Loucy (cell line): ENCODE measurements around the gene LTBP1.
"Not testable (repeated sequence)": the region's sequence is repeated elsewhere in the genome, so short reads cannot be mapped to it uniquely, and the experiment has no call there.

Experiments used
- H2AFZ ChIP-seq: fragments of 200-600 bp; sonication (generic); 2 replicates; pipeline ENCODE4 v1.6.0; 2016; ENCODE audit warnings: antibody characterized with exemption, mild to moderate bottlenecking, low read length, moderate library complexity
- H3F3A ChIP-seq: fragments of 200-600 bp; 2 replicates; pipeline ENCODE4 v1.6.0; 2016; ENCODE audit warnings: antibody characterized with exemption, low read depth, mild to moderate bottlenecking
- H3K27me3 ChIP-seq: fragments of 200-600 bp; sonication (generic); 2 replicates; pipeline ENCODE4 v1.6.1; 2014; ENCODE audit warnings: low read length, mild to moderate bottlenecking; ENCODE audit not compliant: insufficient read depth, poor library complexity, severe bottlenecking
- H3K36me3 ChIP-seq: fragments of 200-600 bp; sonication (generic); 2 replicates; pipeline ENCODE4 v1.6.1; 2016; ENCODE audit warnings: low read length; ENCODE audit not compliant: insufficient read depth
- H3K4me1 ChIP-seq: fragments of 200-600 bp; sonication (generic); 2 replicates; pipeline ENCODE4 v1.5.1; 2014; ENCODE audit warnings: low read length, mild to moderate bottlenecking; ENCODE audit not compliant: insufficient read depth, poor library complexity, severe bottlenecking
- H3K4me2 ChIP-seq: fragments of 200-600 bp; sonication (generic); 2 replicates; pipeline ENCODE4 v1.6.0; 2014; ENCODE audit warnings: antibody characterized with exemption, low read length, low read depth, mild to moderate bottlenecking; ENCODE audit not compliant: poor library complexity, severe bottlenecking
- H3K4me3 ChIP-seq: fragments of 200-600 bp; sonication (generic); 2 replicates; pipeline ENCODE4 v1.5.1; 2014; ENCODE audit warnings: low read length, mild to moderate bottlenecking, mixed read lengths; ENCODE audit not compliant: poor library complexity, severe bottlenecking
- H3K79me2 ChIP-seq: fragments of 200-600 bp; sonication (generic); 2 replicates; pipeline ENCODE4 v1.6.1; 2014; ENCODE audit warnings: low read length; ENCODE audit not compliant: insufficient read depth
- H3K9ac ChIP-seq: fragments of 200-600 bp; sonication (generic); 2 replicates; pipeline ENCODE4 v1.6.0; 2014; ENCODE audit warnings: mild to moderate bottlenecking, low read depth, low read length, moderate library complexity; ENCODE audit not compliant: poor library complexity, severe bottlenecking
- H3K9me2 ChIP-seq: fragments of 200-600 bp; sonication (generic); replicated peaks from 2 replicates; pipeline ENCODE4 v1.6.1; 2016; ENCODE audit warnings: low read depth, low read length, mixed read lengths
- H3K9me3 ChIP-seq: fragments of 200-600 bp; sonication (generic); 2 replicates; pipeline ENCODE4 v1.6.1; 2014; ENCODE audit warnings: mild to moderate bottlenecking, antibody characterized with exemption, low read length, low read depth; ENCODE audit not compliant: insufficient read depth
- H4K20me1 ChIP-seq: fragments of 200-600 bp; sonication (generic); 2 replicates; pipeline ENCODE4 v1.6.0; 2014; ENCODE audit warnings: antibody characterized with exemption, low read length, mild to moderate bottlenecking; ENCODE audit not compliant: insufficient read depth, poor library complexity, severe bottlenecking
- CTCF ChIP-seq: fragments of 200-600 bp; sonication (generic); conservative IDR thresholded peaks from 2 replicates; pipeline ENCODE4 v1.5.1; 2014; ENCODE audit warnings: mild to moderate bottlenecking, antibody characterized with exemption, low read length
- EZH2phosphoT487 ChIP-seq: fragments of 200-600 bp; IDR thresholded peaks from 2 replicates; pipeline ENCODE4 v1.6.1; 2018; ENCODE audit warnings: antibody characterized with exemption, mild to moderate bottlenecking, moderate library complexity, borderline replicate concordance

The LTBP1 gene

GRCh38 chr2:33365264-33365970 is 418.7 kb downstream of the LTBP1 start:
- H3K36me3 ChIP-seq = no peaks in the 10 kb centered on the region
- peak overlapping the region; percentile 4 for H3K9ac ChIP-seq
- no peaks in the 10 kb centered on the region for H3K27me3 ChIP-seq
- no peaks in the 10 kb centered on the region for H3K9me3 ChIP-seq
- peak overlapping the region; percentile 35 for H3K4me2 ChIP-seq
- H3K79me2 ChIP-seq = no peaks in the 10 kb centered on the region
- no peaks in the 10 kb centered on the region for H4K20me1 ChIP-seq
- H3F3A ChIP-seq = 0 out of 2 replicates have a peak, but pooled peaks cover 2% of the 10 kb centered on the region
- H3K4me1 ChIP-seq = peaks cover 33% of the 10 kb centered on the region
- no peak for TF ChIP-seq EZH2phosphoT487
- TF ChIP-seq CTCF = no peak
- H3K4me3 ChIP-seq = no peak overlapping the region
- H2AFZ ChIP-seq = no peak overlapping the region
- no peaks in the 10 kb centered on the region for H3K9me2 ChIP-seq

- peak overlapping the region; percentile 4 for H3K9ac ChIP-seq
- no peaks in the 10 kb centered on the region for H3K36me3 ChIP-seq
These were observed 419.7 kb downstream of the LTBP1 start for GRCh38 chr2:33366473-33366872.

GRCh38 chr2:33368524-33368923 is 421.8 kb downstream of the LTBP1 start:
- not testable (repeated sequence) for H3K4me2 ChIP-seq, H3K9ac ChIP-seq, H2AFZ ChIP-seq, H4K20me1 ChIP-seq, H3K9me3 ChIP-seq, H3F3A ChIP-seq, H3K27me3 ChIP-seq, H3K79me2 ChIP-seq, H3K36me3 ChIP-seq, H3K9me2 ChIP-seq, H3K4me3 ChIP-seq
- peaks cover 32% of the 10 kb centered on the region for H3K4me1 ChIP-seq

More at GRCh38 chr2:33366473-33366872, 419.7 kb downstream of the LTBP1 start:
- Histone ChIP-seq H3K4me1 (peaks cover 36% of the 10 kb centered on the region), H3K9me2 (no peaks in the 10 kb centered on the region), H4K20me1 (no peaks in the 10 kb centered on the region), H3K4me3 (no peak overlapping the region), H3F3A (0 out of 2 replicates have a peak, but pooled peaks cover 2% of the 10 kb centered on the region), H2AFZ (no peak overlapping the region), H3K27me3 (no peaks in the 10 kb centered on the region), H3K9me3 (no peaks in the 10 kb centered on the region), H3K79me2 (no peaks in the 10 kb centered on the region), H3K4me2 (peak overlapping the region; percentile 35)
- TF ChIP-seq EZH2phosphoT487 = no peak

- TF ChIP-seq EZH2phosphoT487 = no peak
- TF ChIP-seq CTCF = no peak
- H3K4me1 ChIP-seq = peaks cover 25% of the 10 kb centered on the region
- no peaks in the 10 kb centered on the region for H3K79me2 ChIP-seq
- H3K9me3 ChIP-seq = no peaks in the 10 kb centered on the region
- H3F3A ChIP-seq = 0 out of 2 replicates have a peak, but pooled peaks cover 2% of the 10 kb centered on the region
- no peak overlapping the region for H3K4me2 ChIP-seq
- no peak overlapping the region for H3K4me3 ChIP-seq
- no peak overlapping the region for H2AFZ ChIP-seq
- H3K27me3 ChIP-seq = no peaks in the 10 kb centered on the region
- no peak overlapping the region for H3K9ac ChIP-seq
- H3K9me2 ChIP-seq = no peaks in the 10 kb centered on the region
- no peaks in the 10 kb centered on the region for H4K20me1 ChIP-seq
- H3K36me3 ChIP-seq = no peaks in the 10 kb centered on the region
These were observed 422.4 kb downstream of the LTBP1 start for GRCh38 chr2:33369191-33369590.
